NK-92 (cell line): ENCODE results near the gene B4GALT5.

Experiments
- DNase-seq: peaks from one replicate; lab custom pipeline; 2025; ENCODE audit not compliant: unreplicated experiment; lab: John Stamatoyannopoulos, UW

Gene B4GALT5

DNA sequence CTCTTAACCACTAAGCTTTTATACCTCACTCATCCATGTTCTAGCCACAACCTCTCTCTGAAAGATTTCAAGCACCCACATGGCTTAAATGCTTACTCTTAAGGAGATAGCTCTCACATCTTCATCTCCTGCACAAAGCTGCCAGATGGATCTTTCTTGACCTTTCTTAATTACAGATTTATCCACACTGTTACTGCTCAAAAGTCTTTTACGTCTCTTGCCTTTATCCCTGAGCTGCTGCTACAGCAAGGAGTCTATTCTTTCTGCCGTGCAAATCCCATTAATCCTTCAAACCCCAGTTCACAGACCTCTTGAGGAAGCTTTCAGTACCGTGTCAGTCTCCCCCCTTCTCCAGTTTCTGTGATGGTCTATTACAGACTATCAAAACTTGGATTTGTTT, 54.6 kb downstream of the B4GALT5 start:
- DNase-seq, result no peak

GRCh38 chr20:49658508-49658907, 55.2 kb downstream of the B4GALT5 start:
- no peak for DNase-seq

DNA sequence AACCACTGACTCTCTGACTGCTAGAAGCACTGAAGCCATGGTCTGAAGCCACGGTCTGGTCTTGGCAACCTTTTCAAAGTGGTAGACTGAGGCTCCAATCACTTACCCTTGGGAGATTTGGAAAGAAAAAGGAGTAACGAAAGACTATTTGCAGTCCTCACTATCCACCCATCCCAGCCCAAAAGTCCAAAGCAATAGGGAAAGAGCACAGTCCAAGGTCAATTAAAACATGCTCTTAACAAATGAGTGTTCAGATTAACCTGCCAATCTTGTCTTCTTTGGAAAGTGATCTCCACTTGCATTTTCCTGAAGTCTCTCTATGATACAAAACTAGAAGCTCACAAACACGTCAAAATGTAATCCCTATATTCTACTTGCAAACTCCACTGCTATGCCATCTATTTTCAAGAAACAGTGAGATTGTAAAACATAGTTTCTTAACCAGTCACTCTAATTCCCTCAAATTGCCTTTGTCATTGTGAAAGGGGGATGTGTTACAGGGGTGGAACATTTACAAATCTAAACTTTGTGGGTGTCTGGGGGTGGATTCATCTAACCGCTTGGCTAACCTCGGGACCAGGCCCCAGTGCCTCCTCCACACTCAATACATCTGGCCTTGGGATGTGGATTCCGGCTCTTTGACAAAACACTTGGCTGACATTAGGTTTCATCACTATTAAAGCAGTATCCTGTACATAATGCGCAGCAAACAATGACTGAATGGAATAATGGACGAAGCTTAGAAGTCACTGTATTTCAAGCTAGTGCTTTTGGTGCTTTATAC, 56.4 kb downstream of the B4GALT5 start:
- DNase-seq, result no peak

- no peak for DNase-seq
These were observed 57.4 kb downstream of the B4GALT5 start for GRCh38 chr20:49656304-49656703.

DNA sequence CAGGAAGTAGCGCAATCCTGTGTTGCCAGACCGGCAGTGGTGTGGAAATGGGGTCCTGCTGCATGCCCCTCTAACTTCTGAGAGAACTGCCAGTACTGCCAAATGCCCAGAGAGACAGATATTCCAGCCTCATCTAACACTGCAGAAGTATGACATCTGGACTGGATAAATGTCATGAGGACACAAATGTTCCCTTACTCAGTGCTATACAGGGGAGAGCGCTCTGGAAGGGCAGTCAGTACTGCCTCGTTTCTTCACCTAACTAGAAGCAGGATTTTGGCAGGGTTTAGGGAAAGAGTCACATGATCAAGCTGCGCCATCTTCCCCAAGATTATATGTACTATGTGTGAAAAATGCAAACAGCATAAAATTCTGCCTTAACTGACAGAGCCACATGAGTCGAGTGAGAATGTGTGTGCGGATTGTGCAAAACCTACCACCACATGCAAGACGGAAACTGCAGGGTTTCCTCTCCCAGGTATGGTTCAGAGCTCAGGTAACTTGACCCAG, 59.7 kb downstream of the B4GALT5 start:
- no peak for DNase-seq

- DNase-seq, result no peak
These were observed 64.0 kb downstream of the B4GALT5 start for GRCh38 chr20:49649672-49650071.

DNA sequence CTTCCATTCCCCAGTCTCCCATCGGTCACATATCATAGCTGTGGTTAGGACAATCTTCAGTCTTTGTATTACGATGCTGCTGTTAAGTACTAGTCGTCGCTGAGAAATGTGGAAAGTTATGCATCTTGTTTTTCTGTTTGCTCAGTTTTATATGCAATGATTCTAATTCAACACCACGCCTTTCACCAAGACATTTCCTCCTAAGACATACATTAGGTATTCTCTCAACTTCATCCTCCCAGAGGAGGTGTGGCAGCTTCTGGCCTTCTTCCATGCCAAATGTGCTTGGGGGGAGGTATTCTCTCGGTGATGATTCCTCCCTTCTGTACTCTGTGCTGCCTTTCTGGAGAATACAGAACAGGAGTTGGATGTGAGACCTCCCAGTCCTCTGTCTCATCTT, 66.1 kb downstream of the B4GALT5 start:
- no peak for DNase-seq

- no peak for DNase-seq
These were observed 67.2 kb downstream of the B4GALT5 start for GRCh38 chr20:49646528-49646927.

DNA sequence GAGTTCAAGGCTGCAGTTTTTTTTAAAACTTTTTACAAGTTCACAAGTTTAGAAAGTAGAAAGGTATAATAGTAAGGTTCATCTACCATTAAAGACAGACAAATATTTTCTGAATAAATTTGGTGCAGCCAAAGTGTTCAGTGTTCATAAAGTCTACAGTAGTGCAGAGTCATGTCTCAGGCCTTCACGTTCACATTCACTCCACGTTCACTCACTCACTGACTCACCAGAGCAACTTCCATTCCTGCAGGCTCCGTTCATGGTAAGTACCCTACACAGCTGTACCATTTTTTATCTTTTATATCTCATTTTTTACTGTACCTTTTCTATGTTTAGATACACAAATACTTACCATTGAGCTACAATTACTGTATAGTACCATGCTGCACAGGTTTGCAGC, 67.6 kb downstream of the B4GALT5 start:
- no peak for DNase-seq

GRCh38 chr20:49644980-49645565, 68.6 kb downstream of the B4GALT5 start:
- DNase-seq, result no peak

DNA sequence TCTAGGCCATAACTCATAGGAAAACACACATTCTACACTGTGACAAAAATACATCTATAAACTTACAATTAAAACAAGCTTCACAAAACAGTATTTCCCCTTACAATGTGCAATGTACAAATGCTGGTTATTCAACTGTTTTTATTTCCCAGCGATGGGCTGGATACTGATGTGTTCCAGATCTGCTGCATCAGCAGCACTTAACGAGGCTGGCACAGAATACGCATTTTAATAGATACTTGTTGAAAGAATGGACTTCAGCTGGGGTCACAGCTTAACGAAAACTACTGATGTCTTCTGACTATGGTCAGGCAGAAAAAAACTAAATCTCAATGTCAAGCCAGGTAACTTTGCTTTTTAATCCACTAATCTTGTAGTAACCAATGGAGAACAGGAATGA, 70.9 kb downstream of the B4GALT5 start:
- no peak for DNase-seq

DNA sequence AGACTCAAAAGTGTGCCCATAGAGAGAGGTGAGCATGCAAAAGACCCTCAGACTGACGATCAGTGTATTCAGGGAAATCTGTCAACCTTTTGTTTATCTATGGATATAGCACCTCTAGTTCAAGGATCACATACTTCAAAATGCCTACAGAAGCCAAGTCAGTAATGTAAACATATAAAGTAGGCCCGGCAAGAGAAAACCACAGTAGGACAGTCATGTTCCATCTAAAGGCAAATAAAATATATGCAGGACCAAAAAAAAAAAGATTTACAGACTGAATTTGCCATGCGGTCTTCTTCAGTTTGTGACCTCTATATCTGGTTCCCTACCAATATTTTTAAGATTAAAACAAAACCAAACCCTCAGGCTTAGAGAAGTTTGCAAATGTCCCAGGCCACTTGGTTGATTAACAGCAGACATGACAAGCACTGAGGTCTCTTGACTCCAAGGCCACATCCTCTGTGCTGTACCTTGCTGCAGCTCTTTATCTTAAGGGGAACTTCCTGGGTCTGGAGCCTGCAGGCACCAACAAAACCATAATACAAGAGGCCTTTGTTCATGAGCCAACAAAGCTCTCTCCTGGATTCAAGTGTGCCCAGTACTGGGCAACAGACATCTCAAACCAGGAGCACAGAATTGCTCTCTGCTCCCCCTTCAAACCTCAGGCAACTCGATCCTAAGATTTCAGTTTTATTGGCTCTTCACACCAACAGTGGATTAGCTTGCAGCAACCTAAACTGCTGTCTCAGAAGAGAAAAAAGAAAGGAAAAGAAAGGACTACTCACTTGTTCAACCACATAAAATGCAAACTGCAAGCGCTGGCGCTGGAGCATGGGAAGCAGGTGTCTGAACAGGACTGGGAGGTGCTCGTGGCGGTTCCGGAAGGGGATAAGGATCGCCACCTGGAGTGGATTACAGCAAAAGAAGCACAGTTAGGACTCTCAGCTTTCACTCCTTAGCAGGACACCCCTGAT, 71.7 kb downstream of the B4GALT5 start:
- no peak for DNase-seq

GRCh38 chr20:49637046-49637637, 76.5 kb downstream of the B4GALT5 start:
- DNase-seq, result no peak

DNA sequence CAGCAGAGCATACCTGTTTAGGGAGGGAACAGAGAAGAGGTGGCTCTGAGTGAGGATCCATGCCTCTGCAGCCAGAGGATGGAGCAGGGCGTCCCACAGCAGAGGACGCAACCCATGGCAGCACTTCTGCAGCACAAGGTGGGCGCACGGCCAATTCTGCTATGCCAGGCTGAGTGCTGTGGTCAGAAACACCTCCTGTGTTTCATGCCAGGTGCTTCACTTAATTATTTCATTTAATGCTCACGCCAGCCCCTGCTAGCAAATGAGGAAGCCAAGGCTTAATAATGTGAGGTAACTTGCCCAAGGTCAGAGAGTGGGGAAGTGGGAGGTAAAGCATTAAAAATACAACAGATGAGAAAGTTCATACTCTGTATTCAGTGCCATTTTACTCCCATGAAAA, 77.2 kb downstream of the B4GALT5 start:
- no peak for DNase-seq

GRCh38 chr20:49635866-49636265, 77.8 kb downstream of the B4GALT5 start:
- DNase-seq, result no peak

DNA sequence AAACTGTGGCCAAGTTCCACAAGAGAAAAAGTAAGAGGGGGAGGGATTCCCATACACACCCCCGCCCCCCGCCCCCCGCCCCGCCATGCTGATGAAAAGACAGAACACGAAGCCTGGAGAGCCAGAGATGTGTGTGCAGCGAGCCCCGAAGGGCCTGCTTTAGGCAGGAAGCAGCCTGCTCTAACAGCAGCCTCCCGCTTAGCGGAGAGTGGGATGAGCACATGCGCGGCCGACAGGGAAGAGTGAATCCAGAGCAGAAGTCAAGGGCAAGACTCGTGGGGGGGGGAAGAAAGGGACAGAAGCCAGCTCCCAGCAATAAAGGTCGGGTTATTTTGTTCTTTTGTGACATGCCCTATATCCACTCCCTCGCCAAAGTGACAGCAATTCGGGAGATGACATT, 78.5 kb downstream of the B4GALT5 start:
- DNase-seq, result no peak

DNA sequence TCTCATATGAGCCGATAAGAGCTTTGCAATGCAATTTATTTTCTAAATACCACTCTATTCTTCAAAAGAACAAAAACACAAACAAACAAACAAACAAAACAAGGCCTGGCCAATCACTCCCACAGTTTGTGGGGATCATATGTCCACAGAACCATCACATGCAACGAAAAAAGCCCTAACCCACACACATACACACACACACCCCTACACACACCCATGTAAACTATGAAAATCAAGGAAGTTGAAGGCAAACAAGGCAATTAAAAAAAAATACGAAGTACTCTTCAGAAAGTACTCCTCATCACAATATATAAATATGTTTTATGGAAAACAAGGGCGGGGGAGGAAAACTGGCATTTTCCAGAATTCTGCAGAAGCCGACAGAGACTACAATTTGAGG, 79.6 kb downstream of the B4GALT5 start:
- DNase-seq, result no peak

DNA sequence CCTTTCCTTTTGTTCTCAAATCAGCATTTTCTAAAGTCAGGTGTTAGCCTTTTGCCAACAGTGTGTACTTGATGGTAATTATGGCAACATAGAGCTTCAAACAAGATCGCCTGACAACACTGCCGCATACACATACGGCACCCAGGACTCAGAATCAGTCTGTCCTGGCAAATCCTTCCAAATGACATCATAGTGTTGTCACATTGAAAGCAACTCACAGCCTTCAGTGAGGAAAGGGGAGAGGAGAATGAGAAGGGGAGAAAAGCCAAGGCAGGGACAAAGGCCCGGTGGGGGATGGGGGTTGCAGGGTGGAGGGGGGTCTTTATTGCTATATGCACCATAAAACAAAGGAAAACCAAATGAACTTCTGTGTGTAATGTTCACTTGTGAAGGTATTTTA, 80.0 kb downstream of the B4GALT5 start:
- no peak for DNase-seq

GRCh38 chr20:49633023-49633422, 80.7 kb downstream of the B4GALT5 start:
- no peak for DNase-seq

DNA sequence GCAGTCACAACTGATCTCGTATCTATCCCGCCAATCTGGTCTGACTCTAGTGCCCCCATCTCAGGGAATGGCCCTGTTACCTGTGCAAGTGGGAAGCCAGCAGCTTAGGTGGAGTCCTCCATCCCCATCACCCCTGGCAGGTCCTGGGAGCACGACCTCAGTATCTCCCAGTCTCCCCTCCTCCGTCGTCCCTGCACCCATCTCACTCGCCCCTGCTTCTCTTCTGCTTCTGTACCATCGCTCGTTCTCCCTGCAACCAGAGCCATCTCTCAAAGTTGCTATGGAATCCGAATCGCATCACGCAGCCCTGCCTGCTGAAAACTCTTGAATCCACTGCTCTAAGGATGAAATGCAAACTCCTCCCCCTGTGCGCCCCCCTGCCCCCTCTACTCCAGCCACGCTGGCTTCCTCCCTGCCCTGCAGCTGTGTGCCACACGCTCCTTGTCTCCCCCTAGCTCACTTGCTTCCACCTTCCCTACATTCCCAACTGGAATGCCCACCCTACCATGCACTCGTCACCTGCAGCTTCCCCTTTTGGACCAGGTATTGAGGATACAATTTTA, 81.7 kb downstream of the B4GALT5 start:
- DNase-seq, result no peak
